ENCODE data around the gene QRFP.

DNA sequence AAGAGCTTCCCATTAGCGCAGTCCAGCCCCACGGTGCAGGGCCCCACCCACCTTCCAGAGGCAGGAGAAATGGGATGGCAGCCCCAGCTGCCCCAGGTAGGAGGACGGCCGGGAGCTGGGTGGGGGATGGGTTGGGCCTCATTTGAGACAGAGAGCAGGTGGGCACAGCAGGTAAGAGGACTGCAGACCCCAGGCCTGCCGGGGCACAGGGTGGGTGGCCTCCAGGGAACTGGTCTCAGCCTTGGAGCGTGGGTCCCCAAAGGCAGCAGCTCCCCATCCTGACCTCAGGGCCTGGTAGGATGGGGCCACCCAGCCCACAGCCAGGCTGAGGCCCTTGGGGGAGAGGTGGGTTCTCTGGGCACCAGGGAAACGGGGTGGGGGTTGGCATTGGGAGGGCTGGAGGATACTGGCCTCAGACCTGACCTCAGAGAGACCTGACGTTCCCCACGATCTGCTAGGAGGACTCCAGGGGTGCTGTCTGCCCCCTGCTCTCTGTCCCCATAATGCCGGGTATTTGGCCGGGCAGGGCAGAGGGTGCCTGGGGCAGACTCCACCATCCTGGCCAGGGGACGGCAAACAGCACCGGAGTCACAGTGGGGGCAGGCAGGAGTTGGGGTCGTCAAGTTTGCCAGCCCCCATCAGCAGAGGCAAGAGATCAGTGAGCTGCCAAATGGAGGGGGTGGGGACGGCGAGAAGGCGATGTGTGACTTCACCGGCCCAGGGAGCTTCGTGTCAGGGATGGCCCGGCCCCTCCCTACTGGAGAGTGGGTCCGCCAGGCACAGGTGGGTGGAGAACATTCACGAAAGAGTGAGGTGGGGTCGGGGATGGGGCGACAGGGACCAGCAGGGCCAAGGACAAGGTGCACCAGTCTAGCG is 6.8 kb upstream of the QRFP start:
- TF ChIP-seq JUND (IDR thresholded peaks at IDR 0.05; ENCODE audit: low read length) (no peak), FOSL1 (IDR thresholded peaks at IDR 0.05; ENCODE audit: insufficient read depth, low read depth, low read length) (no peak), ZNF274 (IDR thresholded peaks at IDR 0.05; ENCODE audit: borderline replicate concordance, extremely low read depth, low read length) (no peak), TCF12 (IDR thresholded peaks at IDR 0.05; ENCODE audit: low read depth, low read length) (no peak), CBX5 (IDR thresholded peaks at IDR 0.05; ENCODE audit: low read depth, low read length) (no peak), YY1 (IDR thresholded peaks at IDR 0.05; ENCODE audit: low read depth, low read length) (no peak), RAD21 (IDR thresholded peaks at IDR 0.05 in 1 of 2, conservative IDR thresholded peaks at IDR 0.05 in 1 of 2; ENCODE audit: low read depth in 2 of 2, low read length in 2 of 2) (no peak), EP300 (IDR thresholded peaks at IDR 0.05; ENCODE audit: borderline replicate concordance in 1 of 2, low read depth in 2 of 2, low read length in 2 of 2) (no peak), RFX5 (IDR thresholded peaks at IDR 0.05; ENCODE audit: borderline replicate concordance, low read depth, low read length) (no peak)
- TF ChIP-seq, protein P1, sequence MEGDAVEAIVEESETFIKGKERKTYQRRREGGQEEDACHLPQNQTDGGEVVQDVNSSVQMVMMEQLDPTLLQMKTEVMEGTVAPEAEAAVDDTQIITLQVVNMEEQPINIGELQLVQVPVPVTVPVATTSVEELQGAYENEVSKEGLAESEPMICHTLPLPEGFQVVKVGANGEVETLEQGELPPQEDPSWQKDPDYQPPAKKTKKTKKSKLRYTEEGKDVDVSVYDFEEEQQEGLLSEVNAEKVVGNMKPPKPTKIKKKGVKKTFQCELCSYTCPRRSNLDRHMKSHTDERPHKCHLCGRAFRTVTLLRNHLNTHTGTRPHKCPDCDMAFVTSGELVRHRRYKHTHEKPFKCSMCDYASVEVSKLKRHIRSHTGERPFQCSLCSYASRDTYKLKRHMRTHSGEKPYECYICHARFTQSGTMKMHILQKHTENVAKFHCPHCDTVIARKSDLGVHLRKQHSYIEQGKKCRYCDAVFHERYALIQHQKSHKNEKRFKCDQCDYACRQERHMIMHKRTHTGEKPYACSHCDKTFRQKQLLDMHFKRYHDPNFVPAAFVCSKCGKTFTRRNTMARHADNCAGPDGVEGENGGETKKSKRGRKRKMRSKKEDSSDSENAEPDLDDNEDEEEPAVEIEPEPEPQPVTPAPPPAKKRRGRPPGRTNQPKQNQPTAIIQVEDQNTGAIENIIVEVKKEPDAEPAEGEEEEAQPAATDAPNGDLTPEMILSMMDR (IDR thresholded peaks at IDR 0.05; ENCODE audit: control extremely low read depth in 1 of 3, insufficient read depth in 1 of 3, low read depth in 1 of 3, low read length in 3 of 3) = no peak
- TF ChIP-seq, protein P2, sequence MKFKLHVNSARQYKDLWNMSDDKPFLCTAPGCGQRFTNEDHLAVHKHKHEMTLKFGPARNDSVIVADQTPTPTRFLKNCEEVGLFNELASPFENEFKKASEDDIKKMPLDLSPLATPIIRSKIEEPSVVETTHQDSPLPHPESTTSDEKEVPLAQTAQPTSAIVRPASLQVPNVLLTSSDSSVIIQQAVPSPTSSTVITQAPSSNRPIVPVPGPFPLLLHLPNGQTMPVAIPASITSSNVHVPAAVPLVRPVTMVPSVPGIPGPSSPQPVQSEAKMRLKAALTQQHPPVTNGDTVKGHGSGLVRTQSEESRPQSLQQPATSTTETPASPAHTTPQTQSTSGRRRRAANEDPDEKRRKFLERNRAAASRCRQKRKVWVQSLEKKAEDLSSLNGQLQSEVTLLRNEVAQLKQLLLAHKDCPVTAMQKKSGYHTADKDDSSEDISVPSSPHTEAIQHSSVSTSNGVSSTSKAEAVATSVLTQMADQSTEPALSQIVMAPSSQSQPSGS (IDR thresholded peaks at IDR 0.05; ENCODE audit: low read length) = no peak

Measured in H1 (cell line).